Measurements from ENCODE around the gene NSF.
"Not testable (repeated sequence)": the region's sequence is repeated elsewhere in the genome, so short reads cannot be mapped to it uniquely, and the experiment has no call there.

The NSF gene

GRCh38 chr17:46780003-46780373 is 189.5 kb downstream of the NSF start:
- no peak for DNase-seq

- no peak for DNase-seq
Measured at GRCh38 chr17:46782250-46782953, 191.9 kb downstream of the NSF start.

- DNase-seq, result no peak
Measured at GRCh38 chr17:46783031-46783593, 192.6 kb downstream of the NSF start.

GRCh38 chr17:46785696-46786095 is 195.2 kb downstream of the NSF start:
- no peak for DNase-seq

GRCh38 chr17:46787478-46787877 is 197.0 kb downstream of the NSF start:
- no peak for DNase-seq

GRCh38 chr17:46788300-46788699 is 197.8 kb downstream of the NSF start:
- DNase-seq, result no peak

GRCh38 chr17:46788796-46789195 is 198.3 kb downstream of the NSF start:
- DNase-seq, result no peak

GRCh38 chr17:46789610-46790009 is 199.1 kb downstream of the NSF start:
- no peak for DNase-seq

GRCh38 chr17:46790216-46790615 is 199.7 kb downstream of the NSF start:
- DNase-seq, result no peak

- no peak for DNase-seq
Measured at GRCh38 chr17:46791531-46791930, 201.1 kb downstream of the NSF start.

GRCh38 chr17:46792071-46792470 is 201.6 kb downstream of the NSF start:
- DNase-seq, result no peak

GRCh38 chr17:46793023-46793422 is 202.6 kb downstream of the NSF start:
- not testable (repeated sequence) for DNase-seq

- DNase-seq, result no peak
Measured at GRCh38 chr17:46793541-46793940, 203.1 kb downstream of the NSF start.

GRCh38 chr17:46794318-46794717 is 203.8 kb downstream of the NSF start:
- no peak for DNase-seq

GRCh38 chr17:46795379-46795952 is 205.0 kb downstream of the NSF start:
- no peak for DNase-seq

GRCh38 chr17:46796084-46796483 is 205.6 kb downstream of the NSF start:
- DNase-seq, result no peak

GRCh38 chr17:46796524-46796923 is 206.1 kb downstream of the NSF start:
- no peak for DNase-seq

- DNase-seq, result no peak
Measured at GRCh38 chr17:46796956-46797530, 206.6 kb downstream of the NSF start.

GRCh38 chr17:46800573-46800972 is 210.1 kb downstream of the NSF start:
- no peak for DNase-seq

- no peak for DNase-seq
Measured at GRCh38 chr17:46802800-46803199, 212.3 kb downstream of the NSF start.

- no peak for DNase-seq
Measured at GRCh38 chr17:46803544-46803943, 213.1 kb downstream of the NSF start.

GRCh38 chr17:46805771-46806170 is 215.3 kb downstream of the NSF start:
- DNase-seq, result no peak
